ENCODE results near the gene GPR176. TPM values are rescaled to one million over a fixed set of nuclear protein-coding genes. Genes with fewer than 3 reads are reported as not detected.
"Not testable (repeated sequence)": the region's sequence is repeated elsewhere in the genome, so short reads cannot be mapped to it uniquely, and the experiment has no call there.

Gene GPR176
- polyA plus RNA-seq, 1 donor from 2014 or later, result 8.3 TPM

DNA sequence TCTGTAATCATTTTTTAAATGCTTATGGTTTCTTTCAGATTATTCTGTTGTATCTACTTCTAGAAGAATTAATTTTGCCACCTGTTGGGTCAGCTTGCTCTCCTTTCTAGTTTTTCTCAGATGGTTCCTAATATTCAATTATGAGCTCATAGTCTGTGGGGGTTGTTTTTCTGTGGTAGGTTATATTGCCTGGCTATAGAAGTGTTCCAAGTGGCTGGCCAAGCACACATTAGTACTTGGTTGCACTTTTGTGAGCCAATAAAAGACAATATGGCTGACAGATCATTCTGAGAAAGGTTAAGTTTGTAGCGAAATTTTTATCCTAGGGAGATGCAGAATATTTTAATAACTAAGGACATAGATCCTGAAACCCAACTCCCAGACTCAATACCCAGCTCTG lies 105.6 kb downstream of the GPR176 start:
- no peak for TF ChIP-seq REST (IDR thresholded peaks at IDR 0.05; ENCODE audit: borderline replicate concordance)
- no peak for TF ChIP-seq RAD21 (conservative IDR thresholded peaks at IDR 0.05)
- TF ChIP-seq MXI1 (conservative IDR thresholded peaks at IDR 0.05; ENCODE audit: poor library complexity, severe bottlenecking), result no peak
- TF ChIP-seq EP300 (conservative IDR thresholded peaks at IDR 0.05; ENCODE audit: poor library complexity, severe bottlenecking), result no peak
- TF ChIP-seq POLR2AphosphoS5 (IDR thresholded peaks at IDR 0.05), result no peak
- TF ChIP-seq EZH2 (IDR thresholded peaks at IDR 0.05; ENCODE audit: borderline replicate concordance, insufficient read depth, low read length, poor library complexity, severe bottlenecking), result no peak
- no peak for TF ChIP-seq SMC3 (conservative IDR thresholded peaks at IDR 0.05; ENCODE audit: poor library complexity)
- TF ChIP-seq TAF1 (IDR thresholded peaks at IDR 0.05; ENCODE audit: low read depth), result no peak
- TF ChIP-seq, protein P1, sequence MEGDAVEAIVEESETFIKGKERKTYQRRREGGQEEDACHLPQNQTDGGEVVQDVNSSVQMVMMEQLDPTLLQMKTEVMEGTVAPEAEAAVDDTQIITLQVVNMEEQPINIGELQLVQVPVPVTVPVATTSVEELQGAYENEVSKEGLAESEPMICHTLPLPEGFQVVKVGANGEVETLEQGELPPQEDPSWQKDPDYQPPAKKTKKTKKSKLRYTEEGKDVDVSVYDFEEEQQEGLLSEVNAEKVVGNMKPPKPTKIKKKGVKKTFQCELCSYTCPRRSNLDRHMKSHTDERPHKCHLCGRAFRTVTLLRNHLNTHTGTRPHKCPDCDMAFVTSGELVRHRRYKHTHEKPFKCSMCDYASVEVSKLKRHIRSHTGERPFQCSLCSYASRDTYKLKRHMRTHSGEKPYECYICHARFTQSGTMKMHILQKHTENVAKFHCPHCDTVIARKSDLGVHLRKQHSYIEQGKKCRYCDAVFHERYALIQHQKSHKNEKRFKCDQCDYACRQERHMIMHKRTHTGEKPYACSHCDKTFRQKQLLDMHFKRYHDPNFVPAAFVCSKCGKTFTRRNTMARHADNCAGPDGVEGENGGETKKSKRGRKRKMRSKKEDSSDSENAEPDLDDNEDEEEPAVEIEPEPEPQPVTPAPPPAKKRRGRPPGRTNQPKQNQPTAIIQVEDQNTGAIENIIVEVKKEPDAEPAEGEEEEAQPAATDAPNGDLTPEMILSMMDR (IDR thresholded peaks at IDR 0.05; ENCODE audit: poor library complexity, severe bottlenecking), result no peak
- no peaks in the 10 kb centered on the region for H3K79me2 ChIP-seq (replicated peaks; ENCODE audit: insufficient read depth, low read length)
- H3F3A ChIP-seq (ENCODE audit: insufficient read depth, low read length, poor library complexity, severe bottlenecking), result no peaks in the 10 kb centered on the region

GRCh38 chr15:39812651-39813050 lies 107.4 kb downstream of the GPR176 start:
- not testable (repeated sequence) for H3K79me2 ChIP-seq (replicated peaks; ENCODE audit: insufficient read depth, low read length); H3K9me3 ChIP-seq (ENCODE audit: low read length); H2AFZ ChIP-seq (ENCODE audit: low read depth, low read length); H3K9me2 ChIP-seq (ENCODE audit: insufficient read depth, low read length); H3K9ac ChIP-seq (ENCODE audit: low read length); H3F3A ChIP-seq (ENCODE audit: insufficient read depth, low read length, poor library complexity, severe bottlenecking); H3K27me3 ChIP-seq (ENCODE audit: insufficient read depth, low read depth, low read length); H3K4me2 ChIP-seq (ENCODE audit: low read length); H3K36me3 ChIP-seq (ENCODE audit: insufficient read depth, low read length); H3K27ac ChIP-seq (ENCODE audit: low read length); H3K4me3 ChIP-seq (ENCODE audit: low read length); H4K20me1 ChIP-seq (ENCODE audit: insufficient read depth)

More for the DNA sequence above, 105.6 kb downstream of the GPR176 start:
- Histone ChIP-seq H3K27ac (ENCODE audit: low read length) (no peak overlapping the region), H3K27me3 (ENCODE audit: insufficient read depth, low read depth, low read length) (no peaks in the 10 kb centered on the region), H3K4me3 (ENCODE audit: low read length) (no peak overlapping the region), H3K9me2 (ENCODE audit: insufficient read depth, low read length) (no peaks in the 10 kb centered on the region), H3K4me2 (ENCODE audit: low read length) (no peak overlapping the region), H2AFZ (ENCODE audit: low read depth, low read length) (no peak overlapping the region), H4K20me1 (ENCODE audit: insufficient read depth) (no peaks in the 10 kb centered on the region), H3K9ac (ENCODE audit: low read length) (no peak overlapping the region), H3K36me3 (ENCODE audit: insufficient read depth, low read length) (no peaks in the 10 kb centered on the region), H3K9me3 (ENCODE audit: low read length) (no peaks in the 10 kb centered on the region)

- Histone ChIP-seq H3K9me3 (ENCODE audit: low read length) (no peaks in the 10 kb centered on the region), H3K36me3 (ENCODE audit: insufficient read depth, low read length) (no peaks in the 10 kb centered on the region), H3K9ac (ENCODE audit: low read length) (no peak overlapping the region), H3K9me2 (ENCODE audit: insufficient read depth, low read length) (no peaks in the 10 kb centered on the region), H3K27ac (ENCODE audit: low read length) (no peak overlapping the region), H4K20me1 (ENCODE audit: insufficient read depth) (no peaks in the 10 kb centered on the region), H3K27me3 (ENCODE audit: insufficient read depth, low read depth, low read length) (no peaks in the 10 kb centered on the region), H2AFZ (ENCODE audit: low read depth, low read length) (no peak overlapping the region), H3K4me3 (ENCODE audit: low read length) (no peak overlapping the region), H3K79me2 (replicated peaks; ENCODE audit: insufficient read depth, low read length) (no peaks in the 10 kb centered on the region), H3F3A (ENCODE audit: insufficient read depth, low read length, poor library complexity, severe bottlenecking) (no peaks in the 10 kb centered on the region), H3K4me2 (ENCODE audit: low read length) (no peak overlapping the region)
- TF ChIP-seq TAF1 (IDR thresholded peaks at IDR 0.05; ENCODE audit: low read depth) (no peak), SMC3 (conservative IDR thresholded peaks at IDR 0.05; ENCODE audit: poor library complexity) (no peak), EP300 (conservative IDR thresholded peaks at IDR 0.05; ENCODE audit: poor library complexity, severe bottlenecking) (no peak), EZH2 (IDR thresholded peaks at IDR 0.05; ENCODE audit: borderline replicate concordance, insufficient read depth, low read length, poor library complexity, severe bottlenecking) (no peak), RAD21 (conservative IDR thresholded peaks at IDR 0.05) (no peak), REST (IDR thresholded peaks at IDR 0.05; ENCODE audit: borderline replicate concordance) (no peak), POLR2AphosphoS5 (IDR thresholded peaks at IDR 0.05) (no peak), MXI1 (conservative IDR thresholded peaks at IDR 0.05; ENCODE audit: poor library complexity, severe bottlenecking) (no peak)
- TF ChIP-seq, protein P1 (IDR thresholded peaks at IDR 0.05; ENCODE audit: poor library complexity, severe bottlenecking), result no peak
These were observed 111.2 kb downstream of the GPR176 start for GRCh38 chr15:39808909-39809308.
